Airway epithelial cell (primary cell): ENCODE measurements around the gene BARD1. TPM values are rescaled to one million over a fixed set of nuclear protein-coding genes. Genes with fewer than 3 reads are reported as not detected.

ENCODE experiments used
- total RNA-seq: library from RNA; depleted of rRNA; stranded (reverse); fragments of >200 nt; gene quantifications from 2 replicates; pipeline ENCODE4 v1.2.3, GENCODE V29; 2015

BARD1 gene
- 11.6 and 14.6 TPM in 2 replicates for total RNA-seq

GRCh38 chr2:214808981-214809750 is at the start of gene BARD1:
TSS of gene BARD1 (minus strand) at chr2:214809683. CDS start at chr2:214809569, 114 bp downstream.

